ENCODE measurements around the gene INPP5E.

The INPP5E gene

DNA sequence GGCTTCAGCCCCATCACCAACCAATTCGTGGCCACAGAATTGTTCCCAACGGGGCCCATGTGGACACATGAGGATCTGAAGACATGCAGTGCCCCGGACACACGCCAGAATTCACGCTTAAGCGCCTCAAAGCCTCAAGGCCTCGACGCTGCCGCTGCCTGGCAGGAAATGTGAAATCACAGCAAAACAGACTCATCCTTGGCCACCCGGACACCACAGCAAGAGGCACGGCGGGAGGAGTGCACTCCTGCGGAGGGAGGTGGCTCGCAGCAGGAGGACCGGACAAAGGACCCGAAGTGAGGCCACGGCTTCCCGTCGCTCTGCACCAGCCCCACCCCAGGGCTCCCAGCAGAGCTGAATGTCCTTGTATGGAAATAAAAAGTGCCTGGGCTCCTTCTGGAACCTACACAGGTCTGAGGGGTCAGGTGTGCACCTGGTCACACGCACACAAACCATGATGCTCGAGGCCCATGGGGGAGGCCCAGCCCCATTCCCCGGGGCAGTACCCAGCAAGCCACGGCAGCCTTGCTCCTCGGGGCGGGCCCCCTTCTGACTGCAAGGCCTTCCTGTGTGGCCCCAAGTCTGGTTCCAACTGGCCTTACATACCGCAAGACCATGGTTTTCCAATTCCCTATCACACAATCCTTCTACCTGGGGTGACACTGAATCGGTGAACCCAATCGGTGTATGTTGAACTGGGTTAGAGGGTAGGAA is 33.2 kb upstream of the INPP5E start:
- Histone ChIP-seq H3K18ac (ENCODE audit: low read length) (no peak overlapping the region), H4K8ac (ENCODE audit: low read depth, low read length) (no peak overlapping the region), H3K4ac (ENCODE audit: low read depth, low read length) (no peak overlapping the region), H3K27ac (ENCODE audit: low read depth, low read length) (no peak overlapping the region), H3K4me3 (ENCODE audit: low read depth, low read length) (no peak overlapping the region), H2BK120ac (ENCODE audit: insufficient read depth, low read length, poor library complexity) (no peak overlapping the region), H3K79me2 (ENCODE audit: control insufficient read depth, insufficient read depth, low read length, poor library complexity) (no peaks in the 10 kb centered on the region), H3K36me3 (ENCODE audit: control insufficient read depth in 1 of 2, insufficient read depth in 2 of 2, low read length in 2 of 2) (peaks cover 91 to 95% of the 10 kb centered on the region in 2 experiments), H3K79me1 (ENCODE audit: low read length) (no peaks in the 10 kb centered on the region), H4K12ac (ENCODE audit: low read depth, low read length) (no peak overlapping the region), H3K4me1 (ENCODE audit: control insufficient read depth in 1 of 2, insufficient read depth in 2 of 2, low read length in 2 of 2) (no peaks in the 10 kb centered on the region), H2AFZ (ENCODE audit: insufficient read depth, low read length, poor library complexity) (no peak overlapping the region), H3K9ac (ENCODE audit: low read length) (no peak overlapping the region), H3K4me2 (ENCODE audit: low read length) (no peak overlapping the region), H3K9me3 (ENCODE audit: insufficient read depth, low read depth, low read length) (peaks cover 5% of the 10 kb centered on the region), H2BK12ac (ENCODE audit: low read length) (no peak overlapping the region), H4K91ac (ENCODE audit: low read depth, low read length) (no peak overlapping the region), H3K14ac (ENCODE audit: low read length) (no peak overlapping the region), H3K23ac (ENCODE audit: low read length) (no peak overlapping the region), H3K27me3 (ENCODE audit: insufficient read depth, low read length) (no peaks in the 10 kb centered on the region), H2AK5ac (ENCODE audit: low read length) (no peak overlapping the region), H2BK5ac (ENCODE audit: low read depth, low read length, poor library complexity) (no peak overlapping the region)
- DNase-seq, result no peak
- WGBS (ENCODE audit: extremely low coverage, insufficient coverage, insufficient read length), result no CpG with 5 or more reads among the region's 28 CpGs

DNA sequence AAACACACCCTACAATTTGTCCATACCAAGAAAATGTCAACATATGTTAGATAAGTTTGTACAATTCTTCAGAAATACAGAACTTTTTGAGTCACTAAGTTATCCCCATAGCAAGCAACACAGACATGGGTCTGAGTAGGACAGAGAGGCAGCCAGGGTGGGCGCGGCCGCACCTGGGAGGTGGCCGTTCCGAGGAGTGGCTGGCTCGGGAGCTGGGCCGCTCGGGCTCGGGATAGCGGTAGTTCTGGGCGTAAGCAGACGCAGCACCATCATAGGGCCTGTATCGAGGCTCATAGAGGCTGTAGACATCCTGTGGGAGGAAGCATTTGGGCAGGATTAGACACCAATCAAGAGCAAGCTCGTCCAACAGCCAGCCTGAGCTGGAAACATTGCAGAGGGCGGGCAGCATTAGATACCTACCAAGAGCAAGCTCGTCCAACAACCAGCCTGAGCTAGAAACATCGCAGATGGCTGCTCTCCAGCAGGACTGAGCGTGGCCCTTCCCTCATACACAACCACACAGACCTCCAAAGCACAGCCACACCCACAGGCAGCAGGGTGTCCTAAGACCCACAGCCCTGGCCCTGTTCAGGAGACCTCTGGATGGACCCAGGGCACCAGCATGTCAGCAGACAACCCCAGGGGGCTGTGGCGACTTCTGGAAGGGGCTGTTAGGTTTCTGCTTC is 32.3 kb upstream of the INPP5E start:
- Histone ChIP-seq H3K9ac (ENCODE audit: low read length) (no peak overlapping the region), H3K18ac (ENCODE audit: low read length) (no peak overlapping the region), H4K8ac (ENCODE audit: low read depth, low read length) (no peak overlapping the region), H4K91ac (ENCODE audit: low read depth, low read length) (no peak overlapping the region), H2AFZ (ENCODE audit: insufficient read depth, low read length, poor library complexity) (no peak overlapping the region), H2AK5ac (ENCODE audit: low read length) (no peak overlapping the region), H3K4me3 (ENCODE audit: low read depth, low read length) (no peak overlapping the region), H3K79me2 (ENCODE audit: control insufficient read depth, insufficient read depth, low read length, poor library complexity) (no peaks in the 10 kb centered on the region), H3K23ac (ENCODE audit: low read length) (no peak overlapping the region), H4K12ac (ENCODE audit: low read depth, low read length) (no peak overlapping the region), H2BK5ac (ENCODE audit: low read depth, low read length, poor library complexity) (no peak overlapping the region), H3K4ac (ENCODE audit: low read depth, low read length) (no peak overlapping the region), H3K4me1 (ENCODE audit: control insufficient read depth in 1 of 2, insufficient read depth in 2 of 2, low read length in 2 of 2) (no peaks in the 10 kb centered on the region), H3K9me3 (ENCODE audit: insufficient read depth, low read depth, low read length) (peaks cover 5% of the 10 kb centered on the region), H2BK120ac (ENCODE audit: insufficient read depth, low read length, poor library complexity) (no peak overlapping the region), H3K79me1 (ENCODE audit: low read length) (no peaks in the 10 kb centered on the region), H3K14ac (ENCODE audit: low read length) (no peak overlapping the region), H2BK12ac (ENCODE audit: low read length) (no peak overlapping the region), H3K4me2 (ENCODE audit: low read length) (no peak overlapping the region), H3K36me3 (ENCODE audit: control insufficient read depth in 1 of 2, insufficient read depth in 2 of 2, low read length in 2 of 2) (peaks cover 89 to 94% of the 10 kb centered on the region in 2 experiments), H3K27me3 (ENCODE audit: insufficient read depth, low read length) (no peaks in the 10 kb centered on the region), H3K27ac (ENCODE audit: low read depth, low read length) (no peak overlapping the region)
- no peak for DNase-seq
- WGBS (ENCODE audit: extremely low coverage, insufficient coverage, insufficient read length), result no CpG with 5 or more reads among the region's 19 CpGs

GRCh38 chr9:136470792-136471469 is 31.3 kb upstream of the INPP5E start:
- WGBS (ENCODE audit: extremely low coverage, insufficient coverage, insufficient read length), result no CpG with 5 or more reads among the region's 12 CpGs
- Histone ChIP-seq H2BK12ac (ENCODE audit: low read length) (no peak overlapping the region), H3K79me2 (ENCODE audit: control insufficient read depth, insufficient read depth, low read length, poor library complexity) (no peaks in the 10 kb centered on the region), H3K4ac (ENCODE audit: low read depth, low read length) (no peak overlapping the region), H3K79me1 (ENCODE audit: low read length) (no peaks in the 10 kb centered on the region), H4K12ac (ENCODE audit: low read depth, low read length) (no peak overlapping the region), H3K4me1 (ENCODE audit: control insufficient read depth in 1 of 2, insufficient read depth in 2 of 2, low read length in 2 of 2) (no peaks in the 10 kb centered on the region), H3K23ac (ENCODE audit: low read length) (no peak overlapping the region), H3K27me3 (ENCODE audit: insufficient read depth, low read length) (no peaks in the 10 kb centered on the region), H2AFZ (ENCODE audit: insufficient read depth, low read length, poor library complexity) (no peak overlapping the region), H3K27ac (ENCODE audit: low read depth, low read length) (no peak overlapping the region), H3K18ac (ENCODE audit: low read length) (no peak overlapping the region), H3K4me2 (ENCODE audit: low read length) (no peak overlapping the region), H3K36me3 (ENCODE audit: control insufficient read depth in 1 of 2, insufficient read depth in 2 of 2, low read length in 2 of 2) (peaks cover 89 to 94% of the 10 kb centered on the region in 2 experiments), H4K8ac (ENCODE audit: low read depth, low read length) (no peak overlapping the region), H2AK5ac (ENCODE audit: low read length) (no peak overlapping the region), H3K9me3 (ENCODE audit: insufficient read depth, low read depth, low read length) (peaks cover 5% of the 10 kb centered on the region), H3K4me3 (ENCODE audit: low read depth, low read length) (no peak overlapping the region), H4K91ac (ENCODE audit: low read depth, low read length) (no peak overlapping the region), H3K9ac (ENCODE audit: low read length) (no peak overlapping the region), H2BK120ac (ENCODE audit: insufficient read depth, low read length, poor library complexity) (no peak overlapping the region), H3K14ac (ENCODE audit: low read length) (no peak overlapping the region), H2BK5ac (ENCODE audit: low read depth, low read length, poor library complexity) (no peak overlapping the region)
- no peak for DNase-seq

DNA sequence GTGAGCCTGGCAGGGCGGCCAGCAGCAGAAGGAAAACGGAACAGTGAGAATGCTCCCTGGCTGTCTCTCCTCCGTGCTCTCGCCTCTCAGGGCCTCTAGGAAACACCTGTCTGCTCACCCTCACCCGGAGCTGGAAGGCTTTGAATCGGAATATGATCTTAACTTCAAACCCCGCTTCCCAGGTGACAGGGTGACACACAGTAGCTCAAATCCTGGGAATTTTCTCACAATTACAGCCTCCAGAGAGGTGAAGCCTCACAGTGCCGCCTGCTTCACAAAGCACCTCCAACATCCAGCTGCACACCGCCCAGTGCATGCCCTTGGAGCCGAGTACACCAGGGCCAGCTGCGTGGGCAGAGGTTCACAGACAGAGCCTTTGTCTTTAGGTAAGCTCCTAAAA is 30.7 kb upstream of the INPP5E start:
- Histone ChIP-seq H3K4me1 (ENCODE audit: control insufficient read depth in 1 of 2, insufficient read depth in 2 of 2, low read length in 2 of 2) (no peaks in the 10 kb centered on the region), H3K9ac (ENCODE audit: low read length) (no peak overlapping the region), H4K12ac (ENCODE audit: low read depth, low read length) (no peak overlapping the region), H2BK120ac (ENCODE audit: insufficient read depth, low read length, poor library complexity) (no peak overlapping the region), H4K8ac (ENCODE audit: low read depth, low read length) (no peak overlapping the region), H2AFZ (ENCODE audit: insufficient read depth, low read length, poor library complexity) (no peak overlapping the region), H3K4ac (ENCODE audit: low read depth, low read length) (no peak overlapping the region), H3K4me2 (ENCODE audit: low read length) (no peak overlapping the region), H4K91ac (ENCODE audit: low read depth, low read length) (no peak overlapping the region), H2AK5ac (ENCODE audit: low read length) (no peak overlapping the region), H3K79me1 (ENCODE audit: low read length) (no peaks in the 10 kb centered on the region), H3K9me3 (ENCODE audit: insufficient read depth, low read depth, low read length) (peaks cover 7% of the 10 kb centered on the region), H3K14ac (ENCODE audit: low read length) (no peak overlapping the region), H3K18ac (ENCODE audit: low read length) (no peak overlapping the region), H2BK5ac (ENCODE audit: low read depth, low read length, poor library complexity) (no peak overlapping the region), H3K23ac (ENCODE audit: low read length) (no peak overlapping the region), H3K4me3 (ENCODE audit: low read depth, low read length) (no peak overlapping the region), H3K27me3 (ENCODE audit: insufficient read depth, low read length) (no peaks in the 10 kb centered on the region), H2BK12ac (ENCODE audit: low read length) (no peak overlapping the region), H3K27ac (ENCODE audit: low read depth, low read length) (no peak overlapping the region), H3K79me2 (ENCODE audit: control insufficient read depth, insufficient read depth, low read length, poor library complexity) (no peaks in the 10 kb centered on the region), H3K36me3 (ENCODE audit: control insufficient read depth in 1 of 2, insufficient read depth in 2 of 2, low read length in 2 of 2) (peaks cover 89 to 94% of the 10 kb centered on the region in 2 experiments)
- WGBS (ENCODE audit: extremely low coverage, insufficient coverage, insufficient read length), result no CpG with 5 or more reads among the region's 11 CpGs
- no peak for DNase-seq
